Liver (tissue), 9 donors: Measurements from ENCODE around the gene UNC13A. TPM values are rescaled to one million over a fixed set of nuclear protein-coding genes. Genes with fewer than 3 reads are reported as not detected.

Experiments
- DNase-seq: peaks from one replicate; pipeline ENCODE4 v3.0.0-alpha.2; 2017; ENCODE audit warnings: low spot score
- H3K27ac ChIP-seq, 2 donors: one replicate each; pipeline ENCODE4 v1.7.0; 2013; ENCODE audit warnings: inconsistent platforms in 2 of 2, low read length in 2 of 2, control low read depth in 1 of 2, low read depth in 1 of 2, mild to moderate bottlenecking in 1 of 2
- H3K27me3 ChIP-seq, 4 donors: one replicate each; pipeline versions ENCODE4 v1.6.1 to v1.7.0; 2013; ENCODE audit warnings: low read length in 3 of 4, inconsistent platforms in 1 of 4, mild to moderate bottlenecking in 1 of 4, moderate library complexity in 1 of 4; ENCODE audit not compliant: control insufficient read depth in 4 of 4, insufficient read depth in 4 of 4
- H3K36me3 ChIP-seq, 4 donors: one replicate each; pipeline versions ENCODE4 v1.6.1 to v1.7.0; 2013; ENCODE audit warnings: low read length in 3 of 4, mild to moderate bottlenecking in 3 of 4, low read depth in 1 of 4, moderate library complexity in 1 of 4; ENCODE audit not compliant: control insufficient read depth in 4 of 4, insufficient read depth in 3 of 4
- H3K4me1 ChIP-seq, 4 donors: one replicate each; pipeline versions ENCODE4 v1.6.1 to v1.7.0; 2013; ENCODE audit warnings: low read length in 3 of 4, mild to moderate bottlenecking in 3 of 4, moderate library complexity in 1 of 4; ENCODE audit not compliant: control insufficient read depth in 4 of 4, insufficient read depth in 4 of 4
- H3K4me3 ChIP-seq, 3 donors: one replicate each; pipeline versions ENCODE4 v1.6.1 to v1.7.0; 2013; ENCODE audit warnings: low read length in 3 of 3, control low read depth in 1 of 3, low read depth in 1 of 3, mild to moderate bottlenecking in 1 of 3
- H3K9ac ChIP-seq, 2 donors: one replicate each; pipeline ENCODE4 v1.7.0; 2013; ENCODE audit warnings: low read length in 2 of 2, mild to moderate bottlenecking in 2 of 2, moderate library complexity in 2 of 2, control low read depth in 1 of 2, low read depth in 1 of 2
- H3K9me3 ChIP-seq, 4 donors: one replicate each; pipeline versions ENCODE4 v1.6.1 to v1.7.0; 2013; ENCODE audit warnings: low read length in 3 of 4; ENCODE audit not compliant: control insufficient read depth in 4 of 4
- ATF3 ChIP-seq: IDR thresholded peaks from 2 replicates; pipeline ENCODE4 v1.6.1; 2016; ENCODE audit warnings: antibody characterized with exemption
- CTCF ChIP-seq: fragments of 150-350 bp; IDR thresholded peaks from 2 replicates; pipeline ENCODE4 v1.5.1; 2017; ENCODE audit warnings: improper control_type of control experiment, low read depth, low read length; ENCODE audit not compliant: missing input control
- EGR1 ChIP-seq, 2 donors: IDR thresholded peaks; 2 replicates each; pipeline ENCODE4 v1.6.1; 2016 to 2018; ENCODE audit warnings: antibody characterized with exemption in 2 of 2, low read depth in 2 of 2
- FOXA1 ChIP-seq: IDR thresholded peaks from 2 replicates; pipeline ENCODE4 v1.6.1; 2016; ENCODE audit warnings: antibody characterized with exemption
- FOXA2 ChIP-seq: IDR thresholded peaks from 2 replicates; pipeline ENCODE4 v1.6.1; 2016; ENCODE audit warnings: antibody characterized with exemption
- GABPA ChIP-seq, 2 donors: IDR thresholded peaks in 1 of 2; conservative IDR thresholded peaks in 1 of 2; 2 replicates each; pipeline ENCODE4 v1.6.1; 2016; ENCODE audit warnings: antibody characterized with exemption in 2 of 2, mild to moderate bottlenecking in 1 of 2, moderate library complexity in 1 of 2
- HNF4A ChIP-seq, 2 donors: conservative IDR thresholded peaks; 2 replicates each; pipeline ENCODE4 v1.6.1; 2016; ENCODE audit warnings: antibody characterized with exemption in 2 of 2, mild to moderate bottlenecking in 2 of 2
- HNF4G ChIP-seq: IDR thresholded peaks from 2 replicates; pipeline ENCODE4 v1.6.1; 2016; ENCODE audit warnings: antibody characterized with exemption
- JUND ChIP-seq, 2 donors: IDR thresholded peaks; 2 replicates each; pipeline ENCODE4 v1.6.1; 2016; ENCODE audit warnings: antibody characterized with exemption in 2 of 2
- MAX ChIP-seq: IDR thresholded peaks from 2 replicates; pipeline ENCODE4 v1.6.1; 2016; ENCODE audit warnings: antibody characterized with exemption
- NR2F2 ChIP-seq: IDR thresholded peaks from 2 replicates; pipeline ENCODE4 v1.6.1; 2016; ENCODE audit warnings: antibody characterized with exemption
- RAD21 ChIP-seq, 2 donors: IDR thresholded peaks; 2 replicates each; pipeline ENCODE4 v1.6.1; 2016; ENCODE audit warnings: antibody characterized with exemption in 2 of 2, mild to moderate bottlenecking in 2 of 2
- REST ChIP-seq: IDR thresholded peaks from 2 replicates; pipeline ENCODE4 v1.6.1; 2016; ENCODE audit warnings: antibody characterized with exemption, mild to moderate bottlenecking
- RXRA ChIP-seq, 2 donors: IDR thresholded peaks; 2 replicates each; pipeline ENCODE4 v1.6.1; 2017 to 2018; ENCODE audit warnings: antibody characterized with exemption in 2 of 2, mild to moderate bottlenecking in 1 of 2
- SP1 ChIP-seq: IDR thresholded peaks from 2 replicates; pipeline ENCODE4 v1.6.1; 2018; ENCODE audit warnings: antibody characterized with exemption, mild to moderate bottlenecking
- TAF1 ChIP-seq: conservative IDR thresholded peaks from 2 replicates; pipeline ENCODE4 v1.6.1; 2016; ENCODE audit warnings: antibody characterized with exemption, mild to moderate bottlenecking
- YY1 ChIP-seq: IDR thresholded peaks from 2 replicates; pipeline ENCODE4 v1.6.1; 2016; ENCODE audit warnings: antibody characterized with exemption, mild to moderate bottlenecking
- ZBTB33 ChIP-seq: IDR thresholded peaks from 2 replicates; pipeline ENCODE4 v1.6.1; 2016; ENCODE audit warnings: antibody characterized with exemption
- WGBS: extraction: QIAGEN DNeasy Blood & Tissue Kit; methylation state at CpG from one replicate; pipeline ENCODE4 v1.1.7; 2013; 5-methylcytosine and 5-hydroxymethylcytosine counted together
- polyA plus RNA-seq, 2 donors: library from polyadenylated mRNA; stranded (reverse) in 1 of 2; unstranded in 1 of 2; fragments of 200-250 nt in 1 of 2; fragments of >200 nt in 1 of 2; fragmentation: Nextera tagmentation in 1 of 2; extraction: Ambion mirVana in 1 of 2; gene quantifications; one replicate each; pipeline versions ENCODE4 v1.2.1 to v1.2.3, GENCODE V29; 2013 to 2015
- total RNA-seq, 2 donors: library from RNA; depleted of rRNA; stranded (reverse); fragments of >200 nt; gene quantifications; one replicate each; pipeline ENCODE4 v1.2.3, GENCODE V29; 2014
- donor health status: healthy.
- donor health status: healthy.
- donor health status: healthy.
- donor health status: healthy.
- donor health status: healthy.

The UNC13A gene
- total and polyA plus RNA-seq, 4 donors, result under 0.01 to 0.01 TPM; not detected in 2

GRCh38 chr19:17648786-17649185 is 39.4 kb downstream of the UNC13A start:
- H3K4me3 ChIP-seq, result no peak overlapping the region
- WGBS, result 81% methylated on average over 12 of the region's 12 CpGs
- H3K9me3 ChIP-seq, result no peaks in the 10 kb centered on the region
- H3K27ac ChIP-seq, result no peak overlapping the region
- no peaks in the 10 kb centered on the region for H3K4me1 ChIP-seq
- H3K27me3 ChIP-seq, result peaks cover 0 to 3% (median 0%) of the 10 kb centered on the region in 4 donors
- no peak for TF ChIP-seq TAF1
- no peaks in the 10 kb centered on the region for H3K36me3 ChIP-seq
- H3K9ac ChIP-seq, result no peak overlapping the region
- no peak for DNase-seq

GRCh38 chr19:17648097-17648660 is 40.0 kb downstream of the UNC13A start:
- DNase-seq, result no peak
- Histone ChIP-seq H3K4me3 (no peak overlapping the region), H3K9ac (no peak overlapping the region), H3K36me3 (no peaks in the 10 kb centered on the region), H3K9me3 (no peaks in the 10 kb centered on the region), H3K27me3 (peaks cover 0 to 3% (median 0%) of the 10 kb centered on the region in 4 donors), H3K4me1 (no peaks in the 10 kb centered on the region), H3K27ac (no peak overlapping the region)
- WGBS, result 78% methylated on average over 32 of the region's 32 CpGs
- no peak for TF ChIP-seq CTCF
- TF ChIP-seq FOXA2, result no peak
- no peak for TF ChIP-seq SP1
- no peak for TF ChIP-seq JUND (IDR thresholded peaks at IDR 0.05)
- TF ChIP-seq TAF1, result no peak
- TF ChIP-seq RAD21 (IDR thresholded peaks at IDR 0.05), result no peak
- TF ChIP-seq YY1, result no peak
- no peak for TF ChIP-seq ZBTB33
- no peak for TF ChIP-seq RXRA (IDR thresholded peaks at IDR 0.05)
- no peak for TF ChIP-seq REST
- TF ChIP-seq EGR1 (IDR thresholded peaks at IDR 0.05; ENCODE audit: low read depth in 2 of 2), result no peak
- TF ChIP-seq HNF4G, result no peak
- no peak for TF ChIP-seq GABPA (IDR thresholded peaks at IDR 0.05 in 1 of 2, conservative IDR thresholded peaks at IDR 0.05 in 1 of 2)
- TF ChIP-seq MAX, result no peak
- TF ChIP-seq HNF4A (conservative IDR thresholded peaks at IDR 0.05), result no peak
- TF ChIP-seq FOXA1, result no peak
- no peak for TF ChIP-seq ATF3
- no peak for TF ChIP-seq NR2F2
